ENCODE data around the gene ZC3H12D. TPM values are rescaled to one million over a fixed set of nuclear protein-coding genes. Genes with fewer than 3 reads are reported as not detected.

The ZC3H12D gene
- total RNA-seq, 6 donors from 2014 or later: 1.4 to 5.7 (median 2.6) TPM

GRCh38 chr6:149433405-149433804, 51.4 kb downstream of the ZC3H12D start:
- ATAC-seq (ENCODE audit: low FRiP score in 2 of 2) (no peak), DNase-seq (no peak)
- Histone ChIP-seq H3K4me3 (no peak overlapping the region), H3K4me1 (peaks cover 0 to 7% (median 4%) of the 10 kb centered on the region in 4 donors), H3K9me3 (no peaks in the 10 kb centered on the region), H3K36me3 (no peaks in the 10 kb centered on the region), H3K27me3 (no peaks in the 10 kb centered on the region), H3K27ac (no peak overlapping the region)
- no peak for TF ChIP-seq POLR2A (IDR thresholded peaks at IDR 0.05)
- 76 to 83% methylated on average over 2 of the region's 2 CpGs for WGBS, 2 donors

DNA sequence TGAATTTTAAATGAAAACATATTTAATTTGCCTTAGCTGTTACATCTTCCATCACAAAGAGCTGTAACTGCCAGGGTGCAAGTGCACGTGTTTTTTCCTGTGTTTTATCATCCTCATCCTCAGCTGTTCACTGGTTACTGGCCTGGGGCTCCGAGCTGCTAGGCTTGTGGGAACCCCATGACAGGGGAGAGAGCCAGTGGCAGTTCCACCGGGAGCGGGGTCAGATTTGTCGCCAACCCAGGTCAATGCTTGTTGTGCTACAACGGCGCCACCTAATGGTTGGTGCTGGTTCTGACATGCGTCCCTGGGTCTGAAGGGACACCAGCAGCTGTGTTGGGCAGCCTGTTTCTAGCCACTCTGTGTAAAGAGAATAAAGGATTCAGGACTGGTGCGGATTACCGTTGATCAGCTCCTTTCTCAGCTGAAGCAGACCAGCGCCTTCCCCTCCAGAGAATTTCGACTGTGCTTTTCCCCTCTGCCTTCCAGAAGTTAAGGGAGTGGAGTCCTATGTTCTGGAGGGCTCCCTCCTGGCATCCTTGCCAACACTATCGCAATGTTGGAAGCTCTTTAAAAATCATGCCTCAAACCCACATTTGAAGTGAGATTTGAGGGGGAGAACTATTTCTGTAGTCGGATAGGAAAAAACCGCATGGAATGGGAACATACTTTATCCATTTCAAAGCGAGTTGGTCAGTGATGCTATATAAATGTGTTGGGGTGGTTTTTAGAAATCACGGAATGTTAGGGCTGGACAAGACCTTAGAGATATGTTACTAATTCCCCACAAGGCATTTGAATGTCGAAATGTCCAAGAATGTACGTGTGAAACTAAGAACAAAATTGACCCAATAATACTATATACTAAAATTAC, 52.7 kb downstream of the ZC3H12D start:
- TF ChIP-seq, protein P1, sequence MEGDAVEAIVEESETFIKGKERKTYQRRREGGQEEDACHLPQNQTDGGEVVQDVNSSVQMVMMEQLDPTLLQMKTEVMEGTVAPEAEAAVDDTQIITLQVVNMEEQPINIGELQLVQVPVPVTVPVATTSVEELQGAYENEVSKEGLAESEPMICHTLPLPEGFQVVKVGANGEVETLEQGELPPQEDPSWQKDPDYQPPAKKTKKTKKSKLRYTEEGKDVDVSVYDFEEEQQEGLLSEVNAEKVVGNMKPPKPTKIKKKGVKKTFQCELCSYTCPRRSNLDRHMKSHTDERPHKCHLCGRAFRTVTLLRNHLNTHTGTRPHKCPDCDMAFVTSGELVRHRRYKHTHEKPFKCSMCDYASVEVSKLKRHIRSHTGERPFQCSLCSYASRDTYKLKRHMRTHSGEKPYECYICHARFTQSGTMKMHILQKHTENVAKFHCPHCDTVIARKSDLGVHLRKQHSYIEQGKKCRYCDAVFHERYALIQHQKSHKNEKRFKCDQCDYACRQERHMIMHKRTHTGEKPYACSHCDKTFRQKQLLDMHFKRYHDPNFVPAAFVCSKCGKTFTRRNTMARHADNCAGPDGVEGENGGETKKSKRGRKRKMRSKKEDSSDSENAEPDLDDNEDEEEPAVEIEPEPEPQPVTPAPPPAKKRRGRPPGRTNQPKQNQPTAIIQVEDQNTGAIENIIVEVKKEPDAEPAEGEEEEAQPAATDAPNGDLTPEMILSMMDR (IDR thresholded peaks at IDR 0.05): peak; percentile 87 to 96 (median 94)
- TF ChIP-seq POLR2A (IDR thresholded peaks at IDR 0.05): no peak
- H3K4me1 ChIP-seq: peaks cover 0 to 7% (median 4%) of the 10 kb centered on the region in 4 donors
- H3K36me3 ChIP-seq: no peaks in the 10 kb centered on the region
- H3K27me3 ChIP-seq: no peaks in the 10 kb centered on the region
- H3K4me3 ChIP-seq: no peak overlapping the region
- DNase-seq: peak in 1 of 2 donors; percentile 93
- no peak overlapping the region for H3K27ac ChIP-seq
- H3K9me3 ChIP-seq: no peaks in the 10 kb centered on the region
- ATAC-seq (ENCODE audit: low FRiP score in 2 of 2): peak; percentile 80 to 94
- 32 to 55% methylated on average over 12 to 19 of the region's 19 CpGs for WGBS, 2 donors

- no peaks in the 10 kb centered on the region for H3K27me3 ChIP-seq
- WGBS, 2 donors: 91 to 93% methylated on average over 26 of the region's 26 CpGs
- no peak overlapping the region for H3K4me3 ChIP-seq
- peak in 1 of 2 donors; percentile 50 for DNase-seq
- H3K36me3 ChIP-seq: no peaks in the 10 kb centered on the region
- H3K4me1 ChIP-seq: peaks cover 0 to 7% (median 4%) of the 10 kb centered on the region in 4 donors
- TF ChIP-seq POLR2A (IDR thresholded peaks at IDR 0.05): no peak
- no peak for TF ChIP-seq EP300 (IDR thresholded peaks at IDR 0.05)
- no peak for TF ChIP-seq POLR2AphosphoS5 (IDR thresholded peaks at IDR 0.05)
- TF ChIP-seq, protein P1 (IDR thresholded peaks at IDR 0.05): no peak
- no peak overlapping the region for H3K27ac ChIP-seq
- no peak for ATAC-seq (ENCODE audit: low FRiP score in 2 of 2)
- no peaks in the 10 kb centered on the region for H3K9me3 ChIP-seq
Measured at GRCh38 chr6:149429427-149430360, 55.1 kb downstream of the ZC3H12D start.

DNA sequence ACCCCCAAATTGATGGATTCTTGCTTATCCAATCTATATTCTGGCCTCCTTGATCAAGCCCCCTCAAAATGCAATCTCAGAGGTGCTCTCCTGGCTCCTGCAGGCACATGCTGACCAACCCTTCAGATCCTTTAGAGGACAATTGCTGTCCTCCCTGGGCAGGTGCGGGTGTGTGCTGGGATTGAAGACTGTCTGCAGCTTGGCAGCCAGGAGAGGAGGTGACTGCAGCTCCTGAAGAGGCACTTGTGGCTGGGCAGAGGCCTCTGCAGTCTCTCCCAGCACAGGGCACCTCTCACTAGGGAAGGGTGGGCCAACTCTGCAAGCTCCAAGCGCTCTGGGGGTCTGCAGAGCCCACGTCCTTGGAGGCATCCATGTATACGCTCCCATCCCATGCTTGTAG, 56.2 kb downstream of the ZC3H12D start:
- DNase-seq: no peak
- Histone ChIP-seq H3K36me3 (no peaks in the 10 kb centered on the region), H3K9me3 (no peaks in the 10 kb centered on the region), H3K27ac (no peak overlapping the region), H3K4me1 (peaks cover 5 to 15% (median 9%) of the 10 kb centered on the region in 4 donors), H3K4me3 (no peak overlapping the region), H3K27me3 (no peaks in the 10 kb centered on the region)
- WGBS, 2 donors: 92 to 96% methylated on average over 3 to 4 of the region's 4 CpGs
- ATAC-seq (ENCODE audit: low FRiP score in 2 of 2): no peak
- TF ChIP-seq, protein P1 (IDR thresholded peaks at IDR 0.05): no peak
- TF ChIP-seq EP300 (IDR thresholded peaks at IDR 0.05) (no peak), POLR2A (IDR thresholded peaks at IDR 0.05) (no peak), POLR2AphosphoS5 (IDR thresholded peaks at IDR 0.05) (no peak)

- no peaks in the 10 kb centered on the region for H3K9me3 ChIP-seq
- TF ChIP-seq EP300 (IDR thresholded peaks at IDR 0.05) (no peak), POLR2AphosphoS5 (IDR thresholded peaks at IDR 0.05) (no peak), POLR2A (IDR thresholded peaks at IDR 0.05) (no peak)
- TF ChIP-seq, protein P1 (IDR thresholded peaks at IDR 0.05): no peak
- no peaks in the 10 kb centered on the region for H3K36me3 ChIP-seq
- ATAC-seq (ENCODE audit: low FRiP score in 2 of 2) (no peak), DNase-seq (no peak)
- WGBS, 2 donors: 94 to 98% methylated on average over 5 of the region's 5 CpGs
- H3K4me1 ChIP-seq: peaks cover 0 to 14% (median 9%) of the 10 kb centered on the region in 4 donors
- no peaks in the 10 kb centered on the region for H3K27me3 ChIP-seq
- no peak overlapping the region for H3K4me3 ChIP-seq
- no peak overlapping the region for H3K27ac ChIP-seq
Measured at GRCh38 chr6:149425754-149426153, 59.1 kb downstream of the ZC3H12D start.

Measured in upper lobe of left lung (tissue), 6 donors.